DOHH2 (cell line): ENCODE data around the gene NDUFA12.

ENCODE experiments used
- H3F3A ChIP-seq: fragments of 200-600 bp; sonication (generic), shearing (Covaris generic); 2 replicates; pipeline ENCODE4 v1.6.0; 2016; ENCODE audit warnings: antibody characterized with exemption, mild to moderate bottlenecking; ENCODE audit not compliant: control insufficient read depth, insufficient read depth
- H3K27ac ChIP-seq: fragments of 200-600 bp; sonication (generic); 2 replicates; pipeline ENCODE4 v1.5.1; 2014; ENCODE audit warnings: low read depth, mild to moderate bottlenecking, low read length, moderate library complexity
- H3K27me3 ChIP-seq: fragments of 200-600 bp; sonication (generic); 2 replicates; pipeline ENCODE4 v1.6.1; 2014; ENCODE audit warnings: mild to moderate bottlenecking, low read length, mixed read lengths; ENCODE audit not compliant: control insufficient read depth
- H3K36me3 ChIP-seq: fragments of 200-600 bp; sonication (generic); 2 replicates; pipeline ENCODE4 v1.6.1; 2014; ENCODE audit warnings: mild to moderate bottlenecking, low read length, moderate library complexity, mixed read lengths; ENCODE audit not compliant: control insufficient read depth
- H3K4me1 ChIP-seq: fragments of 200-600 bp; sonication (generic); 2 replicates; pipeline ENCODE4 v1.6.1; 2014; ENCODE audit warnings: mild to moderate bottlenecking, low read length, mixed read lengths; ENCODE audit not compliant: control insufficient read depth
- H3K4me2 ChIP-seq: fragments of 200-600 bp; sonication (generic); 2 replicates; pipeline ENCODE4 v1.6.0; 2014; ENCODE audit warnings: mild to moderate bottlenecking, low read length, moderate library complexity
- H3K4me3 ChIP-seq: fragments of 200-600 bp; sonication (generic); 2 replicates; pipeline ENCODE4 v1.5.1; 2014; ENCODE audit warnings: mild to moderate bottlenecking, low read length, mixed read lengths
- H3K79me2 ChIP-seq: fragments of 200-600 bp; sonication (generic); 2 replicates; pipeline ENCODE4 v1.6.1; 2014; ENCODE audit warnings: mild to moderate bottlenecking, low read length, mixed read lengths; ENCODE audit not compliant: control insufficient read depth
- H3K9me2 ChIP-seq: fragments of 200-600 bp; sonication (generic); replicated peaks from 2 replicates; pipeline ENCODE4 v1.6.1; 2014; ENCODE audit warnings: mild to moderate bottlenecking, low read length, mixed read lengths; ENCODE audit not compliant: control insufficient read depth
- H3K9me3 ChIP-seq: fragments of 200-600 bp; sonication (generic); 2 replicates; pipeline ENCODE4 v1.6.1; 2014; ENCODE audit warnings: antibody characterized with exemption, low read length, mixed read lengths; ENCODE audit not compliant: control insufficient read depth, insufficient read depth
- H4K20me1 ChIP-seq: fragments of 200-600 bp; sonication (generic); 2 replicates; pipeline ENCODE4 v1.6.0; 2014; ENCODE audit warnings: low read depth, mild to moderate bottlenecking, antibody characterized with exemption, low read length, moderate library complexity; ENCODE audit not compliant: control insufficient read depth, insufficient read depth
- CTCF ChIP-seq: fragments of 200-600 bp; sonication (generic); IDR thresholded peaks from one replicate; pipeline ENCODE4 v1.5.1; 2014; ENCODE audit warnings: antibody characterized with exemption, mild to moderate bottlenecking, low read depth, low read length; ENCODE audit not compliant: poor library complexity, severe bottlenecking
- EZH2phosphoT487 ChIP-seq: fragments of 200-600 bp; sonication (generic); IDR thresholded peaks from 2 replicates; pipeline ENCODE4 v1.6.1; 2017; ENCODE audit warnings: borderline replicate concordance, mild to moderate bottlenecking, antibody characterized with exemption, low read length, moderate library complexity, mixed read lengths

Gene NDUFA12

GRCh38 chr12:94930216-94930654, 73.3 kb downstream of the NDUFA12 start:
- H3K79me2 ChIP-seq: no peaks in the 10 kb centered on the region
- H4K20me1 ChIP-seq: no peaks in the 10 kb centered on the region
- H3K4me3 ChIP-seq: no peak overlapping the region
- H3K27me3 ChIP-seq: peaks cover 8% of the 10 kb centered on the region
- H3K36me3 ChIP-seq: no peaks in the 10 kb centered on the region
- no peaks in the 10 kb centered on the region for H3K9me2 ChIP-seq
- no peaks in the 10 kb centered on the region for H3K9me3 ChIP-seq
- H3F3A ChIP-seq: no peaks in the 10 kb centered on the region
- H3K4me1 ChIP-seq: no peaks in the 10 kb centered on the region
- no peak overlapping the region for H3K4me2 ChIP-seq
- TF ChIP-seq EZH2phosphoT487 (no peak), CTCF (no peak)
- no peak overlapping the region for H3K27ac ChIP-seq

- H3K9me2 ChIP-seq: no peaks in the 10 kb centered on the region
- H3K4me1 ChIP-seq: no peaks in the 10 kb centered on the region
- TF ChIP-seq CTCF (no peak), EZH2phosphoT487 (no peak)
- no peaks in the 10 kb centered on the region for H4K20me1 ChIP-seq
- no peaks in the 10 kb centered on the region for H3F3A ChIP-seq
- peaks cover 8% of the 10 kb centered on the region for H3K27me3 ChIP-seq
- H3K9me3 ChIP-seq: no peaks in the 10 kb centered on the region
- no peak overlapping the region for H3K4me3 ChIP-seq
- H3K27ac ChIP-seq: no peak overlapping the region
- no peaks in the 10 kb centered on the region for H3K79me2 ChIP-seq
- no peaks in the 10 kb centered on the region for H3K36me3 ChIP-seq
- H3K4me2 ChIP-seq: no peak overlapping the region
Measured at GRCh38 chr12:94929780-94930179, 73.7 kb downstream of the NDUFA12 start.

DNA sequence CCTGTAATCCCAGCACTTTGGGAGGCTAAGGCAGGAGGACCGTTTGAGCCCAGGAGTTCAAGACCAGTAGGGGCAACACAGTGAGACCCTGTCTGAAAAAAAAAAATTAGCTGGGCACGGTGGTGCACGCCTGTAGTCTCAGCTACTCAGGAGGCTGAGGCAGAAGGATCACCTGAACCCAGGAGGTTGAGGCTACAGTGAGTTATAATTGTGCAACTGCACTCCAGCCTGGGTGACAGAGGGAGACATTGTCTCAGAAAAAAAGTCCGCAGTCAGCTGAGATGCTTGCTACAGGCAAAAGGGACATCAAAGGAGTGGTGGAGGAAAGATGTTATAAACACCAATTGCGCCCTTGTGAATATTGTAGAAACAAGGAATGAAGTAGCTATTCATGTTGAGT, 77.8 kb downstream of the NDUFA12 start:
- no peak for TF ChIP-seq EZH2phosphoT487
- no peak for TF ChIP-seq CTCF
- Histone ChIP-seq H3F3A (no peaks in the 10 kb centered on the region), H3K4me1 (peaks cover 4% of the 10 kb centered on the region; the same call in 1 of the 2 replicates), H3K36me3 (no peaks in the 10 kb centered on the region), H3K27ac (no peak overlapping the region), H4K20me1 (no peaks in the 10 kb centered on the region), H3K79me2 (no peaks in the 10 kb centered on the region), H3K9me2 (no peaks in the 10 kb centered on the region), H3K4me2 (no peak overlapping the region), H3K27me3 (peaks cover 7% of the 10 kb centered on the region), H3K9me3 (no peaks in the 10 kb centered on the region), H3K4me3 (no peak overlapping the region)

- TF ChIP-seq EZH2phosphoT487: no peak
- no peak for TF ChIP-seq CTCF
Measured at GRCh38 chr12:94925206-94925605, 78.3 kb downstream of the NDUFA12 start.

More at GRCh38 chr12:94925206-94925605, 78.3 kb downstream of the NDUFA12 start:
- Histone ChIP-seq H3K36me3 (no peaks in the 10 kb centered on the region), H4K20me1 (no peaks in the 10 kb centered on the region), H3K27ac (no peak overlapping the region), H3K4me1 (peaks cover 4% of the 10 kb centered on the region; the same call in 1 of the 2 replicates), H3K9me3 (no peaks in the 10 kb centered on the region), H3K79me2 (no peaks in the 10 kb centered on the region), H3K4me2 (no peak overlapping the region), H3K4me3 (no peak overlapping the region), H3F3A (no peaks in the 10 kb centered on the region), H3K9me2 (no peaks in the 10 kb centered on the region), H3K27me3 (peaks cover 2% of the 10 kb centered on the region)
